Astrocyte of the spinal cord (primary cell): ENCODE results near the gene DHRS13.
"Not testable (repeated sequence)": the region's sequence is repeated elsewhere in the genome, so short reads cannot be mapped to it uniquely, and the experiment has no call there.

Source experiments
- DNase-seq: peaks from one replicate; pipeline ENCODE4 v3.0.0; 2011; ENCODE audit warnings: low read depth, low spot score
- H3K4me3 ChIP-seq: 2 replicates; pipeline ENCODE4 v1.5.1; 2011; ENCODE audit warnings: low read depth, mild to moderate bottlenecking, low read length, moderate library complexity
- in situ Hi-C: cut with HindIII; loops from 2 replicates; pipeline ENCODE4 v1.10.0; 2017; ENCODE audit warnings: low sequenced_read_pairs
- TF ChIP-seq, protein P1 (sequence below): IDR thresholded peaks from 2 replicates; pipeline ENCODE4 v1.5.1; 2012; ENCODE audit warnings: low read depth, mild to moderate bottlenecking, low read length, inconsistent platforms

DHRS13 gene

DNA sequence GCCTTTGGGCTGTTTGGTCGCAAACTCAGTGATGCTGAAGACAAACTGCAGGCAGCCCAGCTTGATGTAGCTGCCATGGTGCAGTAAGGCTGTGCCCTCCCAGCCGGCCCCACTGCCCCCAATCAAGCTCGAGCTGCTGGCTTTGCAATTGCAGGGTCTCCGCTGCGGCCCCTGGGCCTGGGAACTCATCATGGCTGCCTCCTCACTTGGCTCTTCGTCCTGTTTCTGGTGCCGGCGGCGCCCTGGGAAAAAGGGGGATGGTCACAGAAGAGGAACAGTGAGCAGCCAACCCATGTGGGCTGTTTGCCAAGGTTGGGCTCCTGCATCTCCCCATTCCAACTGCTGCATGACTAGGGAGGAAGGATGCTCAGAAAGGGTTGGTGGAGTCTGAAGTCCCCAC, 3.4 kb upstream of the DHRS13 start:
- TF ChIP-seq, protein P1, sequence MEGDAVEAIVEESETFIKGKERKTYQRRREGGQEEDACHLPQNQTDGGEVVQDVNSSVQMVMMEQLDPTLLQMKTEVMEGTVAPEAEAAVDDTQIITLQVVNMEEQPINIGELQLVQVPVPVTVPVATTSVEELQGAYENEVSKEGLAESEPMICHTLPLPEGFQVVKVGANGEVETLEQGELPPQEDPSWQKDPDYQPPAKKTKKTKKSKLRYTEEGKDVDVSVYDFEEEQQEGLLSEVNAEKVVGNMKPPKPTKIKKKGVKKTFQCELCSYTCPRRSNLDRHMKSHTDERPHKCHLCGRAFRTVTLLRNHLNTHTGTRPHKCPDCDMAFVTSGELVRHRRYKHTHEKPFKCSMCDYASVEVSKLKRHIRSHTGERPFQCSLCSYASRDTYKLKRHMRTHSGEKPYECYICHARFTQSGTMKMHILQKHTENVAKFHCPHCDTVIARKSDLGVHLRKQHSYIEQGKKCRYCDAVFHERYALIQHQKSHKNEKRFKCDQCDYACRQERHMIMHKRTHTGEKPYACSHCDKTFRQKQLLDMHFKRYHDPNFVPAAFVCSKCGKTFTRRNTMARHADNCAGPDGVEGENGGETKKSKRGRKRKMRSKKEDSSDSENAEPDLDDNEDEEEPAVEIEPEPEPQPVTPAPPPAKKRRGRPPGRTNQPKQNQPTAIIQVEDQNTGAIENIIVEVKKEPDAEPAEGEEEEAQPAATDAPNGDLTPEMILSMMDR: no peak
- in situ Hi-C loops: no loop called here

DNA sequence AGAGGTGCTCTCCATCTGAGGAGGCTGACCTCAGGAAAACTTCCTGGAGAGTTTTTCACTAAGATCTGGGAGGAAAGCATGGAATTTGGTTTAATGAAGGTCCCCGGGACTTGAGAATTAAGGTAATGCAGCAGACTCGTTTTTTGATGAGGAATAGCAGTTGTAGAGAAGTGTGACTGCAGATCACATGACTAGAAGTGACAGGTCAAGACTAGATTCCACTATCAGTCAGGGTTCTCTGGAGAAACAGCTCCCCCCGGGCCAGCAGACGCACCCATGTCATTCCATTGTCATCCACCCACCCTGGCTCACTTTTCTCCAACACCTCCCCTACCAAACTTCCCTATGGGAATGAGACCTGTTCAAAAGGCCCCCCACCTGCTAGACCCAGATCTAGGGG, 1.9 kb upstream of the DHRS13 start:
- TF ChIP-seq, protein P1: no peak
- DNase-seq: no peak
- no peak overlapping the region for H3K4me3 ChIP-seq
- in situ Hi-C loops: no loop called here

More for the DNA sequence above, 3.4 kb upstream of the DHRS13 start:
- DNase-seq: no peak
- H3K4me3 ChIP-seq: no peak overlapping the region

DNA sequence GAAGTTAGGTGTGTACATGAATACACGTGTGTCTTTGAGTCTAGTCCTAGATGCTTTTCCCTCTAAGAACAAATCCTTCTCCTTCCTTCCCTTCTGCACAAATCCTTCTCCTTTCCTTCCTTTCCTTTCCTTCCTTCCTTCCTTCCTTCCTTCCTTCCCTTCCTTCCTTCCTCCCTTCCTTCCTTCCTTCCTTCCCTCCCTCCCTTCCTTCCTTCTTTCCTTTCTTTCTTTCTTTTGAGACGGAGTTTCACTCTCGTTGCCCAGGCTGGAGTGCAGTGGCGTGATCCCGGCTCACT, 615 bp upstream of the DHRS13 start:
- H3K4me3 ChIP-seq, in situ Hi-C loops: not testable (repeated sequence)

DNA sequence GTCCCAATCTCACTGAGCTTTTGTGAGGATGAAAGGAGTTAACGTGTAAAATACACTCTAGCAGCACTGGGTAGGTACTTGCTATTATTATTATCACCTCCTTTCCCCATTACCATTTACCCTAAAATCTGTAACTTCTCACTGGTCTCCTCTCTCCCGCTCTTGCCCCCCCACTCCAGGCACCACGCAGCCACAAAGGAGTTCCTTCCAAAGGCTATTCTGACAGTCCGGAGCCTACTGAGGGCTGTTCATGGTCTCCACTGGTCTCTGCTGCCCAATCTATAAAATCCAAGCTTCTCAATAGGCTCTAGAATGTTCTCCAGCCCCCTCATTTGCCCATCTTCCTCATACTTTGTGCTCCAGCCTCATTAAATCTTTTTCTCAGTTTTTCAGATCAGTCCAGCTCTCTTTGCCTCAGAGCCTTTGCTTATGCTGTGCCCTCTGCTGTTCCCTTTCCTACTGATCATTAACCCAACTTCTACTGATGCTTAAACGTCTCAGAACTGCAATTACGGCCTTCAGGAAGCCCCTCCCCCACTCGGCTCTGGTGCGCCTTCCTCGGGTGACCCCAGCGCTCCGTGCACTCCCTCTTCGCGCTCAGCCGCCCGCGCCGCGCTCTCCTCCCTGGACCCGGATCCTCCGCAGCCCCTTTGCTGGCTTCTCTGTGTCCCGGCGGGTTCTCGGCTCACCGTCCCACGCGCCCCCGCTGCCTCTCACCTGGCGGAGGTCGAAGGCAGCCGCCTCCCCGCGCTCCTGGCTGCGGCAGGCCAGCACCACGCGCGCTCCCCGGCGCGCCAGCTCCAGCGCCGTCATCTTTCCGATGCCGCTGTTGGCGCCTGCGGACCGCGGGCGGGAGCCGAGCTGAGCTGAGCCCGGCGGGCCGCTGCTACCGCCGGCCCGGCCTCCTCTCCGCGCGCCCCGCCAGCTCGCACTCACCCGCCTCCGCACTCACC, 737 bp downstream of the DHRS13 start:
- peak overlapping the region; percentile 46 for H3K4me3 ChIP-seq
- TF ChIP-seq, protein P1: no peak
- in situ Hi-C loops: no loop called here
- no peak for DNase-seq

More for the DNA sequence above, 615 bp upstream of the DHRS13 start:
- DNase-seq: not testable (repeated sequence)

DNA sequence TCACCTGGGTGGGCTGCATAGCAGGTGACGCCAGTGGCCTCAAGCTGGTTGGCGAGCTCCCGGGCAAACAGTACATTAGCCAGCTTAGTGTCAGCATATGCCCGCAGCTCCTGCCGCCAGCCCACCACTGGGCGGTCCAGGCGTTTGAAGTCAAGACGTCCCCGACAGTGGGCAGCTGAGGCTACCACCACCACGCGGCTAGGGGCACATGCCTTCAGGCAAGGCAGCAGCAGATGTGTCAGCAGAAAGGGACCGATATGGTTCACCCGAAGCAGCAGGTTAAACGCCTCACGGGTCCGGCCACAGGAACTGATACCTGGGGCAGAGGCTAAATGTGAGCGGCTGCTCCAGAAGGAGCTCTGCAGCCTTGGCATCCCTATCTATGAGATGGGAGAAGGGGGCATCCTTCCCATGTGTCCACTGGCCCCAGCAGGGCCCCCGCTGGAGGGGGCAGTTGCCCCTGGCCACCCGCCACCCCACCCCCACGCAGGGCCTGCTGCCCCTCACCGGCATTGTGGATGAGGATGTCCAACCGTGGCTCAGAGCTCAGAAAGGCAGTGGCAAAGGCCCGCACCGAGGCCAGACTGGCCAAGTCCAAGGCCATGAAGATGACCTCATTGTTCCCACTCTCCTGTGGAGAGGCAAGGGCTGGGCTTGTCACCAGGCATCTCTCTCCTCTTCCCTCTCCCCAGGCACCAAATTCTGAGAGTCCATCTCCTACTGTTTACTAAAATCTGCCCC, 1.7 kb downstream of the DHRS13 start:
- no peak for DNase-seq
- H3K4me3 ChIP-seq: no peak overlapping the region
- TF ChIP-seq, protein P1: no peak
- in situ Hi-C loops: no loop called here

DNA sequence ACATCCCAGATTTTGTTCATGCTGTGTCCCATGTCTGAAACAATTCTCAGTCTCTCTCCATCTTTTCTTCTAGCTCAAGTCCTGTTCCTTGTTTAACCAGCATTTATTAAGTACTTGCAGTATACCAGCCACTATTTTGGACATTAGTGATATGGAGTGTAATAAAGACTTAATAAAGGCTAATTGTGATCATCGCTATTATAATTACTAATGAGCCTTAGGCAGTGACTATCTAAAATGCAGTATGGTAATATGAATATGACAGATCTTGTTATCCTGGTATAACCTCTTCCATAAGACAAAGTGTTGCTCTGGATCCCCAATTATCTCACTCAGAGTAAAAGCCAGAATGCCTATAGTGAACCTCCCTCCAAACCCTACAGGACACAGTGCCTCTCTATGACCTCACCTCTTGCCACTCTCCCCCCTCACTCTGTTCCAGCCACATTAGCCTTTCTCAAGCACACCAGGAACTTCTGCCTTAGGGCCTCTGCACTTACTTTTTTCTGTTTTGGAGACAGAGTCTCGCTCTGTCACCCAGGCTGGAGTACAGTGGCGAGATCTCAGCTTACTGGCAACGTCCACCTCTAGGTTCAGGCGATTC, 3.6 kb downstream of the DHRS13 start:
- no peak for DNase-seq
- H3K4me3 ChIP-seq: no peak overlapping the region
- in situ Hi-C loops: no loop called here
- TF ChIP-seq, protein P1: no peak
